Upper lobe of right lung (tissue), 1 donor: ENCODE measurements around the gene NEDD8. TPM values are rescaled to one million over a fixed set of nuclear protein-coding genes. Genes with fewer than 3 reads are reported as not detected.

Experiments used
- ATAC-seq: fragments of 200-7000 bp; cut with Tn5 transposase; one replicate; pipeline ENCODE4 v1.9.1; 2020; ENCODE audit warnings: mild to moderate bottlenecking, moderate library complexity
- DNase-seq: peaks from one replicate; pipeline ENCODE4 v3.0.0-alpha.2; 2020
- H3K27ac ChIP-seq: fragments of 200-600 bp; one replicate; pipeline ENCODE4 v1.8.0; 2022
- H3K27me3 ChIP-seq: fragments of 200-600 bp; one replicate; pipeline ENCODE4 v1.8.0; 2022; ENCODE audit warnings: mild to moderate bottlenecking
- H3K36me3 ChIP-seq: fragments of 200-600 bp; one replicate; pipeline ENCODE4 v1.8.0; 2022
- H3K4me1 ChIP-seq: fragments of 200-600 bp; one replicate; pipeline ENCODE4 v1.8.0; 2022
- H3K4me3 ChIP-seq: fragments of 200-600 bp; one replicate; pipeline ENCODE4 v1.8.0; 2022; ENCODE audit warnings: mild to moderate bottlenecking
- H3K9me3 ChIP-seq: fragments of 200-600 bp; one replicate; pipeline ENCODE4 v1.8.0; 2022
- intact Hi-C: fragments of 100-400 bp; cut with DNase I; formaldehyde crosslinking; loops from one replicate; pipeline ENCODE4 v1.11.0; 2022
- total RNA-seq: library from RNA; stranded (reverse); fragmentation: NEBNext Ultra II Directional; extraction: Animal tissue kit (Norgen Biotek cat#: 25700); gene quantifications from one replicate; pipeline ENCODE4 v1.2.1, GENCODE V29; 2021
- TF ChIP-seq, protein P1 (sequence below): fragments of 200-600 bp; IDR thresholded peaks from one replicate; pipeline ENCODE4 v1.8.0; 2022; ENCODE audit warnings: antibody characterized with exemption
- donor health status: DM: no; HTN: yes; CAD: no; lungs with severe emphysema.

The NEDD8 gene
- total RNA-seq, 1 donor from 2014 or later = 142 TPM

DNA sequence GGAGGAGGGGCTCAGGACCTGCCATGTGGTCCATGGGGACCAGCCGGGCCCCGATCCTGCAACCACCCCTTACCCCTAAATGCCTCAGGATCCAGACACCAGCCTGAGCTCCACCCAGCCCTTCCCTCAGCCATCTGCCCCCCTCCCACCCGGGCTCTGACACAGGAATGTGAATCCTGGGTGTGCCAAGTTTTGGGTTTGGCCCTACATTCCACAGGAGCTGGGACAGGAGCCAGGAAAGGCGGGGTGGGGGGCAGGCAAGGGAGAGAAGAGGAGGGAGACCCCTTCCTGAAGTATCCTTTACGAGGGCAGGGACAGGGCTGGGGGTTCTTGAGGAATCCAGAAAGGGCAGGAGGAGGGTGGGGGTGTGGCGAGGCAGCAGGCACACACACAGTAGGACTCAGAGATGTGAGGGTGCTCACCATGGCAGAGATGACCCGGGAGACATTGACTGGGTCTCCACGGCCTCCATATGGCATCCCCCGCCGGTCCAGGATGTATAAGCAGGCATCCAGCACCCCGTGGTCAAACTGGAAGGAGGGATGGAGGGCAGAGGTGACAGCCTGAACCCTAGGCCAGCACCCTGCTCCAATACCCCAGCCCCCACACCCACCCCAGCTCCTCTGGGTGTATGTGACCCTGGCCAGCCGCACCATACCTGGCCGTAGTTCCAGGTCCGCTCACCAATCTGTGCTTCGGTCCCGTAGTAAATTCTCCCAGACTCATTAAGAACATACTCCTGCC, 27.3 kb upstream of the NEDD8 start:
- no peaks in the 10 kb centered on the region for H3K9me3 ChIP-seq

DNA sequence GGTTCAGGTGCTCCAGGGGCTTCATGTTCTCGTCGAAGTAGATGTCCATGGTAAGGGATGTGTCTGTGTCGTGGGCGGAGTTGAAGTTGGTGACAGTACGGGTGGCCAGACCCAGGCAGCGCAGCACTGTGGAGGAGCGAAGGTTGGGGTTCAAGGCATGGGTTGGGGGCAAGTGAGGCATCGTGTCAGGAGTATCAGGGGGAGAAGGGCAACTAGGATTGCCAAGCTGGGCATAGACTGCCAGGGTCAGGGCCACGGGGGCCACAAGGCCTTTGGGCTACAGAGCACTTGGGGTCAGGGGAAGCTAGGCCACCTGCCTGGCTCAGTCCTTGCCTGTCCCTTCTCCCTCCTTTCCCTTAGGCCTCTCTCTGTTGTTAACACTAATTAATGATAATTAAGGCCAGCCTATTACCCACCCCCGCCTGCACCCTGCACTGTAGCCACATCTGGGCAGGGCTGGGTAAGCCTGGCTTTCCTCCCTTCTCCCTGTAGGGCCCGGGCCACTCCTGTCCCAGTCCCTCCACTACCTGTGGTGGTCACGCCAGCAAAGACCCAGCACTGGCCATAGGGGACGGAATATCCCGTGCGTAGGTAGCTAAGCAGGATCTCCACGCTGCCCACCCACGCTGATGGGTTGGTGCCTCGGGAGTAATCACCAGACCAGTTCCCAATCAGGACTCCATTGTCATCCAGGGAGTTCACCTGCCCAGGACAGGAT, 26.5 kb upstream of the NEDD8 start:
- intact Hi-C loops = no loop called here
- Histone ChIP-seq H3K4me3 (no peak overlapping the region), H3K9me3 (no peaks in the 10 kb centered on the region), H3K4me1 (peaks cover 5% of the 10 kb centered on the region), H3K27ac (peak overlapping the region; percentile 63), H3K36me3 (peaks cover 10% of the 10 kb centered on the region), H3K27me3 (no peaks in the 10 kb centered on the region)
- TF ChIP-seq, protein P1, sequence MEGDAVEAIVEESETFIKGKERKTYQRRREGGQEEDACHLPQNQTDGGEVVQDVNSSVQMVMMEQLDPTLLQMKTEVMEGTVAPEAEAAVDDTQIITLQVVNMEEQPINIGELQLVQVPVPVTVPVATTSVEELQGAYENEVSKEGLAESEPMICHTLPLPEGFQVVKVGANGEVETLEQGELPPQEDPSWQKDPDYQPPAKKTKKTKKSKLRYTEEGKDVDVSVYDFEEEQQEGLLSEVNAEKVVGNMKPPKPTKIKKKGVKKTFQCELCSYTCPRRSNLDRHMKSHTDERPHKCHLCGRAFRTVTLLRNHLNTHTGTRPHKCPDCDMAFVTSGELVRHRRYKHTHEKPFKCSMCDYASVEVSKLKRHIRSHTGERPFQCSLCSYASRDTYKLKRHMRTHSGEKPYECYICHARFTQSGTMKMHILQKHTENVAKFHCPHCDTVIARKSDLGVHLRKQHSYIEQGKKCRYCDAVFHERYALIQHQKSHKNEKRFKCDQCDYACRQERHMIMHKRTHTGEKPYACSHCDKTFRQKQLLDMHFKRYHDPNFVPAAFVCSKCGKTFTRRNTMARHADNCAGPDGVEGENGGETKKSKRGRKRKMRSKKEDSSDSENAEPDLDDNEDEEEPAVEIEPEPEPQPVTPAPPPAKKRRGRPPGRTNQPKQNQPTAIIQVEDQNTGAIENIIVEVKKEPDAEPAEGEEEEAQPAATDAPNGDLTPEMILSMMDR = no peak
- no peak for DNase-seq
- ATAC-seq = peak; percentile 3

More for the DNA sequence above, 27.3 kb upstream of the NEDD8 start:
- DNase-seq (peak; percentile 85), ATAC-seq (peak; percentile 73)
- Histone ChIP-seq H3K36me3 (peaks cover 9% of the 10 kb centered on the region), H3K4me3 (no peak overlapping the region), H3K27ac (peak overlapping the region; percentile 63), H3K4me1 (peaks cover 5% of the 10 kb centered on the region), H3K27me3 (no peaks in the 10 kb centered on the region)
- TF ChIP-seq, protein P1 = no peak
- intact Hi-C loops = no loop called here

DNA sequence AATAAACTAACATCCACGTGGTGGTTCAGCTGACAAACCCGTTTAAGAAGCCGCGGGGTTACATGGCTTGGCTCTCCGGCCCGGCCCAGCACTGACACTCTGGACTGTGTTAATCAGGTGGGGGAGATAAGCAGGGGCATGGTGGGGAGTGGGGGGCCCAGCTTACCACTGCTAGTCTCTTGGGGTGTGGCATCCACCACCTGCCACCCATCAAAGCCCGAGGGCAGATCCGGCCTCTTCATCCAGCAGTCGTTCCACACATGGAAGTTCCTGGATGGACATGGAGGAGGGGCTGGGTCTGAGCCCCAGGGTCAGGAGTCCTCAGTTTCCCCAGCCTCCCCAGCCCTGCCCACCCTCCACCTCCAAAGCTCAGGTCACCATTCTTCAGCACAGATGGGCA, 26.0 kb upstream of the NEDD8 start:
- no peaks in the 10 kb centered on the region for H3K9me3 ChIP-seq
- H3K36me3 ChIP-seq = peaks cover 10% of the 10 kb centered on the region
- H3K27me3 ChIP-seq = no peaks in the 10 kb centered on the region
- TF ChIP-seq, protein P1 = no peak
- no peak overlapping the region for H3K27ac ChIP-seq
- H3K4me3 ChIP-seq = no peak overlapping the region
- no peak for DNase-seq
- peaks cover 5% of the 10 kb centered on the region for H3K4me1 ChIP-seq
- intact Hi-C loops = no loop called here
- ATAC-seq = no peak

DNA sequence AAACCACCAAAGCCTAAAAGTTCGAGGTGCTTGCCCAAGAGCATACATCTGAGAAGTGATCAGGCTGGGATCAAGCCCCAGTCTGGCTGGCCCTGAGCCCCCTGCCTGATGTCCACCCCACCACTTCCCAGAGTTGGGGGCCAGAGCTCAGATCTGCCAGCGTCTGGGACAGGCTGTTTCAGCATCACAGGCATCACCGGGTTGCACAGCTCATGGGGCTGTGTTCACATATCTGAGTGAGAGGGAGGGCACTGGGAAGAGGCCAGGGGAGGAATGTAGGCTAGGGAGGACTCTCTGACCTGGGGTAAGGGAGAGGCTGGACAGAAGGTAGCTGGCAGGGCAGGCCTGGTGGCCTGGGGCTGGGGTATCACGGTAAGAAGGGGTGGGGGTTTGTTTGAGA, 24.8 kb upstream of the NEDD8 start:
- DNase-seq = no peak
- Histone ChIP-seq H3K4me1 (peaks cover 5% of the 10 kb centered on the region), H3K4me3 (no peak overlapping the region), H3K9me3 (no peaks in the 10 kb centered on the region), H3K27ac (no peak overlapping the region), H3K27me3 (no peaks in the 10 kb centered on the region), H3K36me3 (peaks cover 10% of the 10 kb centered on the region)
- TF ChIP-seq, protein P1 = no peak
- peak; percentile 22 for ATAC-seq
- intact Hi-C loops = no loop called here

DNA sequence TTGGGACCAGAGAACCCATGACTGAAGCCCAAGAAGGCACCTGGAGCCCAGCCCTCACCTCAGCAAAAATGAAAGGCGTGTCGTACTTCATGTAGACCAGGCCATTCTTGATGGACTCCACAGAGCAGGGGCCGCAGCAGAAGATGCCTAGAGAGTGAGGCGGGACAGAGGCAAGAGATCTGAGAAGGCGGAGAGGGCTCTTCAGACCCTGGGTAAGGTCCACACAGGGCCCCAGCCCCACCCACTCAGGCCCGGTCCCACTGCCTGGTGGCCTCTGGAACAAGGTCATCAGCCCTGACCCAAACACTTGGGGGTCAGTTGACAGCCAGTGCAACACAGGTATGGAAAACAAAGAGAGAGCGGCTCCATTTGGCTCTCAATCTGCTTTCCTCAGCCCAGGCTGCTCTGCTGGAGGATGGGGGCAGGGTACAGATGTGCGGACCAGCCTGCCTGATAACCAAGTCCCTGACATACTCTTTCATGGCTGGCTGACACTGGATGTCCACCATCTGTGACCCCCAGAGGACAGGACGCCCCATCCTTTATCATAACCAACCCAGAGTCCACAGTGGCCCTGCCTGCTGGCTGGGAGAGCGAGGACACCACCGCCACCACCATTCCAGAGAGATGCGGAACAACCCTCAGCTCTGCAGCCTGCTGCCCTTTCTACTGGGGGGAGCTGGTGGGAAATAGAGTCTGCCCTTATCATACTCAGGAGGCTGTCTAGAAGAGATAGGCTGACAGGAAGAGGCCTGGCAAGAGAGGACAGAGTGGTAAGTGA, 24.0 kb upstream of the NEDD8 start:
- DNase-seq (no peak), ATAC-seq (no peak)
- H3K27ac ChIP-seq = no peak overlapping the region
- intact Hi-C loops = no loop called here
- H3K4me3 ChIP-seq = no peak overlapping the region
- H3K9me3 ChIP-seq = no peaks in the 10 kb centered on the region
- peaks cover 5% of the 10 kb centered on the region for H3K4me1 ChIP-seq
- H3K36me3 ChIP-seq = peaks cover 10% of the 10 kb centered on the region
- TF ChIP-seq, protein P1 = no peak
- H3K27me3 ChIP-seq = no peaks in the 10 kb centered on the region
